NCI-H1105 (cell line): ENCODE data around the gene CTNNA2.
A peak's percentile ranks its signal among the peaks of the same experiment; 100 is the strongest.

ENCODE experiments used
- DNase-seq: peaks from one replicate; lab custom pipeline; 2025; lab: John Stamatoyannopoulos, UW

The CTNNA2 gene

GRCh38 chr2:79935771-79936657 lies 423.2 kb downstream of the CTNNA2 start:
- DNase-seq = peak; percentile 39

DNA sequence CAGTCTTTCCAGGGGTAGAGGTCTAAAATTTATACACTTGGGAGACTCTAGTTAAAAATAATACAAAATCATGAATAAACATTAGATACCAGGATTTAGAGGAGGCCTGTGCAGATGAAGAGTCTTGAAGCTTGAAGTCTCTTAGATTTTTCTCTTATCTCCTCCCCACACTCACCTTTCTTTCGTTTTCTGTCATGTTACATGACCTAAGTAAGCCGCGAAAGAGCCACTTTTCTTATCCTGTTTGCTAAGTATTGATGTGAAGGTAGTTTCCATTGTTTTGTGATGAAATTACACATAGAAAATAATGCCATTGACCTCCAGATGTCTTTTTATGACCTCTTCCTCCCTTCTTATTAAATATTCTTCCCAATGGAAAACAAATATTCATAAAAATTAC lies 423.9 kb downstream of the CTNNA2 start:
- no peak for DNase-seq

DNA sequence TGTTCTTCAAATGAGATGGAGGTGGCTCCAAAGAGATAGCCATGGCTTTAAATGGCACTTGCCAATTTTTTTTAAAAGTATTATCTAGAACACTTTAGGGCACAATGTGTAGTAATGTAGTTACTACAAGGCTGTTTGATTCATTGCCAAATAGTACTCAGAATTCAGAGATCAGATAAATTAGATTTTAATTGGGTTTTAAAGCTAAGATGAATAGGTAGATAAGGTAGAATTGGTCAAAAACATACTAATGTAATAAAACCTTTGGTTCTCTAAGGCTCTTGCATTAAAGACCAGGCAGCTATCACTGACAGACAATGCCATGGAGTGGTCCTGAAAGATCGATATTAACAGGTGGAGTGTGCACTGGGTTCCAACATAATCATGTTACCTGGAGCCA lies 425.8 kb downstream of the CTNNA2 start:
- DNase-seq = no peak

DNA sequence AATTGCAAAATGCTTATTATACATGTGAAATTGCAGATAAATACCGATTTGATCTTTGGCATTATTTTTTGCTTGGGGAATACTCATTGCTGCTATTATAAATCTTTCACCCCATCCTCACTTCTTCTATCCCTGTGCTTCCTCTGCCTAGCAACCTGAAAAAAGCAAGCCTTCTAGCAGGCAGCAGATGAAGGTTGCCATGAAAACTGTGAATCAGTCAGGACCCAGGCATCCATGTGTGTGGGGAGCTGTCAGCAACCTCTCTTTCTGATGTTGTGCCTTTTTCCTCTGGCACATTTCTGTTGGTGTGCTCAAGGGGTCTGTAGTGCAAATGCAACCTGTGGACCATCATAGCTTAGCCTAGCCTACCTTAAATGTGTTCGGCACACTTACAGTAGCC lies 427.5 kb downstream of the CTNNA2 start:
- no peak for DNase-seq

GRCh38 chr2:79941179-79941578 lies 428.3 kb downstream of the CTNNA2 start:
- DNase-seq = no peak

- DNase-seq = no peak
Measured at GRCh38 chr2:79944205-79944604, 431.4 kb downstream of the CTNNA2 start.

- no peak for DNase-seq
Measured at GRCh38 chr2:79945653-79946445, 433.0 kb downstream of the CTNNA2 start.

DNA sequence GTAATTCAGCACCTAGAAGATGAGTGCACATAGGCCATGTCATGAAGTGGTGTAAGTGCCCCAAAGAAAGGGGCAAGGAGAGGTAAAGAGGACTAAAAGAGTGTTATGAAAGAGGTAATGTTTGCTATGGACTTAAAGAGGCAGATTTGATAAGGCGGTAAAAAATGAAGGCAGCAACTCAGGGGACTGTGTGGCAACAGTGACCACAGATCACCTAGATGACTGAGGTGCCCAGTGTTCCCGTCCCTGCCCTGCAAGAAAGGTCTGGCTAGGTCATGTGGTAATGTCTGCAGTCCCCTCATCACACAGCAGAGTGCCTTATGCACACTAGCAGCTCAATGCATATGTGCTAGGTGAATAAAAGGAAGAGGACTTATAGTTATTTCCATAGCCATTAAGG lies 434.9 kb downstream of the CTNNA2 start:
- no peak for DNase-seq

- DNase-seq = no peak
Measured at GRCh38 chr2:79950526-79950925, 437.7 kb downstream of the CTNNA2 start.

- DNase-seq = no peak
Measured at GRCh38 chr2:79952616-79953015, 439.8 kb downstream of the CTNNA2 start.

- no peak for DNase-seq
Measured at GRCh38 chr2:79960035-79960434, 447.2 kb downstream of the CTNNA2 start.

DNA sequence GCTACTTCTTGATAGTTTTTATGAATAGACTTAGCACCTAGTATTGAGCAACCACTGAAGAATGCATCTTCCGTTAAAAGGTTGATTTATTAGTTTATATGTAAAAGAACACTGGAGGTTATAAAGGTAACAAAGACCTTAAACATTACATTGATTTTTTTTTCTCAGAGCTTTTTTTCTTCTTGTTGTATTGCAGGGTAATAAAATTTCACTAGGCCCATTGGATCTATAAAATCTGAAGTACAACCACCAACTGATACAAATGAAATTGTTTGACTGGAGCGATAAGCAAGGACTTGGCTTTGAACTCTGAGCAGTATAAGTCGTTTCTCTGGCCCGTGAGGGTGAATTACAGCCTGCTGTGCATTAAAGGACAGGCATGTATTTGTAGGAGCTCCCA lies 447.7 kb downstream of the CTNNA2 start:
- DNase-seq = no peak

GRCh38 chr2:79964966-79965365 lies 452.1 kb downstream of the CTNNA2 start:
- no peak for DNase-seq

GRCh38 chr2:79966369-79966768 lies 453.5 kb downstream of the CTNNA2 start:
- no peak for DNase-seq

- no peak for DNase-seq
Measured at GRCh38 chr2:79966882-79967281, 454.0 kb downstream of the CTNNA2 start.

GRCh38 chr2:79971807-79972206 lies 459.0 kb downstream of the CTNNA2 start:
- DNase-seq = no peak

DNA sequence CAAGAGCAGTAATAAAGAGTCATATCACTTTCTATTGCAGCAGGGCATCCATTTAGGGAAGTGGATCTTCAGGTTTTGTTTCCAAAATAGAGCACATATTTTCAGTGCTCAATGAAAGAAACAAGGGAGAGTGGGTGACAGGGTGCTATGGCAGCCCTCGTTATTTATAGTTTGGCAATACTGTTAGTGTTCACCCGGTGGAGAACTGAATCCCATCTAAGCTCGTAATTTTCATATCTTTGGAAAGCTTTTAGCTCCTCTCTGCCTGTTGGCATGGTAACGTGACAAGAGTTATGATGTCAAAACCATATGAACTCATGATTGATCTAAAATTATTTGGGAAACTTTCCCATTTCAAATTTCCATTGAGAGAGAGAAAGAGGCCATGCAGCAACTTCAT lies 459.8 kb downstream of the CTNNA2 start:
- DNase-seq = no peak

GRCh38 chr2:79975791-79976565 lies 463.1 kb downstream of the CTNNA2 start:
- no peak for DNase-seq

DNA sequence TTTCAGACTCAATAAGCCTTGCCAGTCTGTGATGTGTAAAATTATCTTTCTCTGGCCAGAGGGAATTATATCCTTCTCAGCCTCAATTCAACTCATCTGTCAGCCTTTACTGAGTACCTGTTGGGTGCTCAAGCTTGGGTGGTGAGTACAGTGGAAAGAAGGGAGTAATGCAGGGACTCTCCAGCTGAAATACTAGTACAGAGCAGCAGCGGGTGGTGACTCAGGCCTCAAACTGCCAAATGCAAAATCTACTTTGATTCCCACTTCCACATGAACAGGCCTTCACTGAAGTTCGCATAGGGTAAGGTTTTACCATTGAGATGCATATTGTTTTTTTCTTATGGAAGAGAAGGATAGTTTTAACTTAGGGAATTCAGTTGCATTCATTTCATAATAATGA lies 464.9 kb downstream of the CTNNA2 start:
- no peak for DNase-seq

GRCh38 chr2:79980116-79980515 lies 467.3 kb downstream of the CTNNA2 start:
- DNase-seq = no peak

- DNase-seq = no peak
Measured at GRCh38 chr2:79980816-79981215, 468.0 kb downstream of the CTNNA2 start.

- DNase-seq = no peak
Measured at GRCh38 chr2:79981316-79981715, 468.5 kb downstream of the CTNNA2 start.
